ENCODE results near the gene RAB3D. TPM values are rescaled to one million over a fixed set of nuclear protein-coding genes. Genes with fewer than 3 reads are reported as not detected.
A peak's percentile ranks its signal among the peaks of the same experiment; 100 is the strongest.

Gene RAB3D
- total and polyA plus RNA-seq, 12 donors, result 2.6 to 23.9 (median 10.7) TPM

DNA sequence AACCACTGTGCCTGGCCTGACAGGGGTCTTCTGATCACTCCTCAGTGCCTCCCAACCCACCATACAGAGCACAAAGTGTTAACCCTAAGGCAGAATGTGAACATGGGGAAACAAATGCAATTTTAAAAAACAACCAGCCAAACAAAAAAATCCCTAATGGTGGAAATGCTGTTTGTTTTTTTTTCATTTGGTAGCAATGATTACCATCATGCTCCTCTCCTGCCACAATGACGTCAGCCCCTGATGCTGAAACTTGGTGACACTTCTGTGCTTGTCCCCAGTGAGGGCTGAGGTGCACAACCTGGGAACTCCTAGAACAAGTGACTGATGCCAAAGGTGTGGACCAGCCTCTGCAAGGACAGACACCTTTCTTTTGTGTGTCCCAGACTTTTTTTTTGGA lies 47.5 kb downstream of the RAB3D start:
- DNase-seq, result no peak
- no peak overlapping the region for H3K27ac ChIP-seq
- H3K36me3 ChIP-seq (replicated peaks in 1 of 2), result no peaks in the 10 kb centered on the region
- H3K9me3 ChIP-seq (replicated peaks in 1 of 3), result no peaks in the 10 kb centered on the region
- H3K27me3 ChIP-seq, result no peaks in the 10 kb centered on the region
- no peak overlapping the region for H3K4me3 ChIP-seq
- TF ChIP-seq, protein P1, sequence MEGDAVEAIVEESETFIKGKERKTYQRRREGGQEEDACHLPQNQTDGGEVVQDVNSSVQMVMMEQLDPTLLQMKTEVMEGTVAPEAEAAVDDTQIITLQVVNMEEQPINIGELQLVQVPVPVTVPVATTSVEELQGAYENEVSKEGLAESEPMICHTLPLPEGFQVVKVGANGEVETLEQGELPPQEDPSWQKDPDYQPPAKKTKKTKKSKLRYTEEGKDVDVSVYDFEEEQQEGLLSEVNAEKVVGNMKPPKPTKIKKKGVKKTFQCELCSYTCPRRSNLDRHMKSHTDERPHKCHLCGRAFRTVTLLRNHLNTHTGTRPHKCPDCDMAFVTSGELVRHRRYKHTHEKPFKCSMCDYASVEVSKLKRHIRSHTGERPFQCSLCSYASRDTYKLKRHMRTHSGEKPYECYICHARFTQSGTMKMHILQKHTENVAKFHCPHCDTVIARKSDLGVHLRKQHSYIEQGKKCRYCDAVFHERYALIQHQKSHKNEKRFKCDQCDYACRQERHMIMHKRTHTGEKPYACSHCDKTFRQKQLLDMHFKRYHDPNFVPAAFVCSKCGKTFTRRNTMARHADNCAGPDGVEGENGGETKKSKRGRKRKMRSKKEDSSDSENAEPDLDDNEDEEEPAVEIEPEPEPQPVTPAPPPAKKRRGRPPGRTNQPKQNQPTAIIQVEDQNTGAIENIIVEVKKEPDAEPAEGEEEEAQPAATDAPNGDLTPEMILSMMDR (IDR thresholded peaks at IDR 0.05), result no peak
- no peak for TF ChIP-seq POLR2A (IDR thresholded peaks at IDR 0.05)
- intact Hi-C loops (cut with DNase I), result loop anchor here (5.0 to 10.0 kb wide), 2 partner anchors 153 to 155 kb away; no protein-coding TSS in a partner anchor
- H3K4me1 ChIP-seq (replicated peaks in 1 of 2), result peaks cover 0 to 9% of the 10 kb centered on the region in 2 donors
- 33 to 54% (median 39%) methylated on average over 1 of the region's 1 CpG for WGBS, 4 donors

DNA sequence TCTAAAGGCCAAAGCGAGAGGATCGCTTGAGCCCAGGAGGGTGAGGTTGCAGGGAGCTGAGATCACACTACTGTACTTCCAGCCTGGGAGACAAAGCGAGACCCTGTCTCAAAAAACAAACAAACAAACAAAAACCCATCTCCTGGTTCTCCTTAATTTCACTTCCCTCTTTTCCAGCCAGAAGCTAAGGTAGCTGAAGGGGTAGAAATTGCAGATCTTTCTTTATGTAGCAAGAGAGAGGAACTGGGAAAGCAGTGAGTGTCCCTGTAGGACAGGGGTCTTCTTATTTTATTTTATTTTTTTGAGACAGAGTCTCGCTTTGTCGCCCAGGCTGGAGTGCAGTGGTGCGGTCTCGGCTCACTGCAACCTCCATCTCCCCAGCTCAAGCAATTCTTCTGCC lies 48.0 kb downstream of the RAB3D start:
- H3K27me3 ChIP-seq, result no peaks in the 10 kb centered on the region
- H3K36me3 ChIP-seq (replicated peaks in 1 of 2), result no peaks in the 10 kb centered on the region
- no peak overlapping the region for H3K27ac ChIP-seq
- H3K4me1 ChIP-seq (replicated peaks in 1 of 2), result peaks cover 0 to 9% of the 10 kb centered on the region in 2 donors
- TF ChIP-seq, protein P1 (IDR thresholded peaks at IDR 0.05), result no peak
- no peak for TF ChIP-seq POLR2A (IDR thresholded peaks at IDR 0.05)
- no peaks in the 10 kb centered on the region for H3K9me3 ChIP-seq (replicated peaks in 1 of 3)
- no peak overlapping the region for H3K4me3 ChIP-seq
- no peak for DNase-seq
- intact Hi-C loops (cut with DNase I), result loop anchor here (5.0 to 10.0 kb wide), 2 partner anchors 153 to 156 kb away; no protein-coding TSS in a partner anchor
- 86 to 89% (median 89%) methylated on average over 7 of the region's 7 CpGs for WGBS, 4 donors

DNA sequence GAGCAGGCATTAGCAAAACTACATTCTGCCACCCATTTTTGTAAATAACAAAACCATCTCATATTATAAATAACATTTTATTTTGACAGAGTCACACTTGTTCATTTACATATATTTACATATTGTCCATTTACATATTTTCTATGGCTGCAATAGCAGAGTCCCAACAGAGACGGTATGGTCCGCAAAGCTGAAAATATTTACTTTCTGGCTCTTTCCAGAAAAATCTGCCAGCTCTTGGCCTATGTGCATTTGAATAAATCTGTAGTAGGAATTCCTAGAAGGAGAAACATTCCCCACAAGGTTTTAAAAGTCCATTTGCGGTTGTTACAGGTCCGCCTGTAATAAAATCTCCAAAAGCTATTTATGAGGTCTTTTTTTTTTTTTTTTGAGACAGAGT lies 49.2 kb downstream of the RAB3D start:
- Histone ChIP-seq H3K4me3 (no peak overlapping the region), H3K4me1 (replicated peaks in 1 of 2) (peaks cover 0 to 9% of the 10 kb centered on the region in 2 donors), H3K36me3 (replicated peaks in 1 of 2) (no peaks in the 10 kb centered on the region), H3K27ac (no peak overlapping the region), H3K9me3 (replicated peaks in 1 of 3) (no peaks in the 10 kb centered on the region), H3K27me3 (no peaks in the 10 kb centered on the region)
- no peak for TF ChIP-seq POLR2A (IDR thresholded peaks at IDR 0.05)
- TF ChIP-seq, protein P1 (IDR thresholded peaks at IDR 0.05), result no peak
- WGBS, 4 donors, result 76 to 94% (median 83%) methylated on average over 4 of the region's 4 CpGs
- intact Hi-C loops (cut with DNase I), result loop anchor here (5.0 to 10.0 kb wide), 2 partner anchors 155 to 157 kb away; no protein-coding TSS in a partner anchor
- DNase-seq, result no peak

DNA sequence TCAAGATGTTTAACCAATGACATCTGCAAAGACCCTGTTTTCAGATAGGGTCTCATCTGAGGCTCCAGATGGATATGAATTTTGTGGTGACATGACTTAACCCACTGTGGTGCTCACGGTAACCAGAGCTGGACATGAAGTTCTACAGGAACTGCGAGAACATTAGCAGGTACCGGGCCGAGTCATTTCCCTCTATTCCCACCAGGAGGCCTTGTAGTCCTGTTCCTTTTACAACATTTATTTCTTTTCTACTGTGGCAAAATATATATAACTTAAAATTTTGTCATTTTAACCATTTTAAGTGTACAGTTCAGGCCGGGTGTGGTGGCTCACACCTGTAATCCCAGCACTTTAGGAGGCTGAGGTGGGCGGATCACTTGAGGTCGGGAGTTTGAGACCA lies 51.1 kb downstream of the RAB3D start:
- no peaks in the 10 kb centered on the region for H3K9me3 ChIP-seq (replicated peaks in 1 of 3)
- WGBS, 4 donors, result 67 to 76% (median 74%) methylated on average over 7 of the region's 7 CpGs
- H3K27me3 ChIP-seq, result no peaks in the 10 kb centered on the region
- intact Hi-C loops (cut with DNase I), result loop anchor here in 1 of 2 donors (2.0 kb wide), 1 partner anchor 44 kb away; no protein-coding TSS in a partner anchor
- H3K27ac ChIP-seq, result no peak overlapping the region
- H3K36me3 ChIP-seq (replicated peaks in 1 of 2), result no peaks in the 10 kb centered on the region
- no peak overlapping the region for H3K4me3 ChIP-seq
- TF ChIP-seq POLR2A (IDR thresholded peaks at IDR 0.05), result no peak
- TF ChIP-seq, protein P1 (IDR thresholded peaks at IDR 0.05), result peak; percentile 22 to 50 (median 42)
- peak in 2 of 7 donors; percentile 28 to 59 for DNase-seq
- peaks cover 0 to 2% of the 10 kb centered on the region in 2 donors for H3K4me1 ChIP-seq (replicated peaks in 1 of 2)

Measured in adrenal gland (tissue), 12 donors.